OCI-LY3 (cell line): Measurements from ENCODE around the gene NPHP4.

Source experiments
- CTCF ChIP-seq: fragments of 200-600, 300-600 bp; sonication (generic); IDR thresholded peaks from 2 replicates; pipeline ENCODE4 v1.5.1; 2014; ENCODE audit warnings: antibody characterized with exemption, low read length, low read depth
- EZH2phosphoT487 ChIP-seq: fragments of 200-600 bp; shearing (Covaris generic); IDR thresholded peaks from 2 replicates; pipeline ENCODE4 v1.6.1; 2018; ENCODE audit warnings: antibody characterized with exemption, mixed run types, low read depth

DNA sequence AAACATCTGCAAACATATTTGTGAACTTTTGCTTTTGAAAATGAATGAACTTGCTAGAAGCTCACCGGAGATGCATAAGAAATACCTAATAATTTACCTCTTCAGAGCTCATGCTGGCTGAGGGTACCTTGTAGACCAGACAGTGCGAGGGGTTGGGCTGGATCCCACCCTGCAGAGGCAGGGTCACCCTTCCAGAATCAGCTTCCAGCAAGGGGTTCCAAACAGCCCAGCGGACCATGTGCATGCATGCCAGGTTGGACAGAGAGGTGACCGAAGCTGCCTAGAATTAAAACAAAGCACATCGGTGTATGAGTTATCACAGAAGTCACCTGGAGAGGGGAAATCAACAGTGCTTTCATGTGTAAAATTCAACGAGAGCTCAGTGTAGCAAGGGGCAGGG lies 59.2 kb downstream of the NPHP4 start:
- TF ChIP-seq CTCF = no peak
- no peak for TF ChIP-seq EZH2phosphoT487
